Neuronal stem cell (in vitro differentiated cells): ENCODE measurements around the gene TTC36.

ENCODE experiments used
- DNase-seq: peaks from one replicate; pipeline ENCODE4 v3.0.0-alpha.2; 2013; ENCODE audit warnings: low spot score
- H2AFZ ChIP-seq: one replicate; pipeline ENCODE4 v1.6.1; 2013; ENCODE audit warnings: mild to moderate bottlenecking, low read length, inconsistent platforms
- H2AK5ac ChIP-seq: 2 replicates; pipeline ENCODE4 v1.6.1; 2013; ENCODE audit warnings: low read depth, mild to moderate bottlenecking, inconsistent platforms, low read length, moderate library complexity, mixed read lengths
- H2BK120ac ChIP-seq: 2 replicates; pipeline ENCODE4 v1.6.1; 2013; ENCODE audit warnings: low read depth, mild to moderate bottlenecking, inconsistent platforms, low read length, moderate library complexity, mixed read lengths
- H2BK12ac ChIP-seq: one replicate; pipeline ENCODE4 v1.6.1; 2013; ENCODE audit warnings: low read length, inconsistent platforms
- H2BK15ac ChIP-seq: 2 replicates; pipeline ENCODE4 v1.6.1; 2013; ENCODE audit warnings: mild to moderate bottlenecking, low read length, inconsistent platforms, mixed read lengths
- H2BK5ac ChIP-seq: one replicate; pipeline ENCODE4 v1.6.1; 2013; ENCODE audit warnings: inconsistent platforms, mild to moderate bottlenecking, low read length, moderate library complexity
- H3K14ac ChIP-seq: one replicate; pipeline ENCODE4 v1.6.1; 2013; ENCODE audit warnings: low read length, inconsistent platforms
- H3K18ac ChIP-seq: 2 replicates; pipeline ENCODE4 v1.6.1; 2013; ENCODE audit warnings: low read length, inconsistent platforms
- H3K23ac ChIP-seq: 2 replicates; pipeline ENCODE4 v1.6.1; 2013; ENCODE audit warnings: low read depth, mild to moderate bottlenecking, mixed read lengths, low read length, inconsistent platforms; ENCODE audit not compliant: poor library complexity
- H3K27ac ChIP-seq: replicated peaks from 3 replicates; pipeline ENCODE4 v1.5.1; 2013; ENCODE audit warnings: low read length, inconsistent platforms
- H3K27me3 ChIP-seq, 3 experiments: 2 replicates each; pipeline ENCODE4 v1.6.1; 2013; ENCODE audit warnings: low read length in 3 of 3, mild to moderate bottlenecking in 2 of 3, inconsistent platforms in 1 of 3, low read depth in 1 of 3, mixed read lengths in 1 of 3, moderate library complexity in 1 of 3; ENCODE audit not compliant: control insufficient read depth in 3 of 3, insufficient read depth in 3 of 3
- H3K36me3 ChIP-seq, 2 donors: replicated peaks in 1 of 2; 2 replicates each; pipeline ENCODE4 v1.6.1; 2013; ENCODE audit warnings: low read length in 2 of 2; ENCODE audit not compliant: control insufficient read depth in 2 of 2, insufficient read depth in 2 of 2
- H3K4ac ChIP-seq: 2 replicates; pipeline ENCODE4 v1.6.1; 2013; ENCODE audit warnings: inconsistent platforms, mild to moderate bottlenecking, low read length, moderate library complexity
- H3K4me1 ChIP-seq, 2 donors: 1 replicate in 1 of 2; 2 replicates in 1 of 2; pipeline ENCODE4 v1.6.1; 2013; ENCODE audit warnings: low read length in 2 of 2, low read depth in 1 of 2; ENCODE audit not compliant: control insufficient read depth in 2 of 2, insufficient read depth in 1 of 2
- H3K4me2 ChIP-seq: one replicate; pipeline ENCODE4 v1.6.1; 2013; ENCODE audit warnings: mild to moderate bottlenecking, low read length, inconsistent platforms; ENCODE audit not compliant: insufficient read depth, poor library complexity, severe bottlenecking
- H3K4me3 ChIP-seq, 2 donors: 2 replicates each; pipeline ENCODE4 v1.5.1; 2013; ENCODE audit warnings: low read length in 2 of 2, mild to moderate bottlenecking in 2 of 2, inconsistent platforms in 1 of 2, moderate library complexity in 1 of 2
- H3K79me1 ChIP-seq: one replicate; pipeline ENCODE4 v1.6.1; 2013; ENCODE audit warnings: low read depth, mild to moderate bottlenecking, inconsistent platforms, low read length, moderate library complexity
- H3K9ac ChIP-seq: one replicate; pipeline ENCODE4 v1.6.1; 2013; ENCODE audit warnings: mild to moderate bottlenecking, low read depth, low read length, inconsistent platforms; ENCODE audit not compliant: poor library complexity
- H3K9me3 ChIP-seq, 2 donors: replicated peaks in 1 of 2; 2 replicates each; pipeline versions ENCODE3 to v1.6.1; 2013; ENCODE audit warnings: low read length in 2 of 2, mild to moderate bottlenecking in 2 of 2, inconsistent platforms in 1 of 2, low read depth in 1 of 2, mixed read lengths in 1 of 2, moderate library complexity in 1 of 2; ENCODE audit not compliant: control insufficient read depth in 2 of 2, insufficient read depth in 1 of 2
- H4K8ac ChIP-seq: one replicate; pipeline ENCODE4 v1.6.1; 2013; ENCODE audit warnings: low read depth, mild to moderate bottlenecking, inconsistent platforms, low read length, moderate library complexity
- H4K91ac ChIP-seq: one replicate; pipeline ENCODE4 v1.6.1; 2013; ENCODE audit warnings: low read length, low read depth, mild to moderate bottlenecking, inconsistent platforms; ENCODE audit not compliant: poor library complexity
- WGBS, 2 donors: extraction: QIAGEN DNeasy Blood & Tissue Kit; methylation state at CpG; one replicate each; pipeline ENCODE4 v1.1.7; 2013; ENCODE audit warnings: missing lambda C conversion rate in 2 of 2, mixed read lengths in 1 of 2; ENCODE audit not compliant: insufficient read length in 2 of 2, insufficient replicate concordance in 1 of 2; ENCODE audit errors: extremely low coverage in 2 of 2; 5-methylcytosine and 5-hydroxymethylcytosine counted together

TTC36 gene

GRCh38 chr11:118544010-118544646, 16.9 kb downstream of the TTC36 start:
- H4K91ac ChIP-seq: no peak overlapping the region
- H4K8ac ChIP-seq: no peak overlapping the region
- no peak overlapping the region for H2BK5ac ChIP-seq
- no peak overlapping the region for H2AFZ ChIP-seq
- no peak overlapping the region for H3K9ac ChIP-seq
- H2AK5ac ChIP-seq: no peak overlapping the region
- H3K14ac ChIP-seq: no peak overlapping the region
- H2BK15ac ChIP-seq: no peak overlapping the region
- no peak overlapping the region for H3K18ac ChIP-seq
- H3K4me3 ChIP-seq: no peak overlapping the region
- H3K4ac ChIP-seq: no peak overlapping the region
- H3K4me2 ChIP-seq: no peak overlapping the region
- no peaks in the 10 kb centered on the region for H3K27me3 ChIP-seq
- no peaks in the 10 kb centered on the region for H3K9me3 ChIP-seq
- H2BK120ac ChIP-seq: no peak overlapping the region
- no peaks in the 10 kb centered on the region for H3K4me1 ChIP-seq
- DNase-seq: no peak
- no peak overlapping the region for H3K27ac ChIP-seq
- peaks cover 5 to 56% of the 10 kb centered on the region in 2 donors for H3K36me3 ChIP-seq
- no peaks in the 10 kb centered on the region for H3K79me1 ChIP-seq
- no peak overlapping the region for H3K23ac ChIP-seq
- H2BK12ac ChIP-seq: no peak overlapping the region
- WGBS, 2 donors: no CpG with 5 or more reads among the region's 8 CpGs

- Histone ChIP-seq H3K23ac (no peak overlapping the region), H2AK5ac (no peak overlapping the region), H3K4ac (no peak overlapping the region), H3K79me1 (no peaks in the 10 kb centered on the region), H2BK5ac (no peak overlapping the region), H4K91ac (no peak overlapping the region), H3K9me3 (no peaks in the 10 kb centered on the region), H2BK120ac (no peak overlapping the region), H3K27ac (no peak overlapping the region), H4K8ac (no peak overlapping the region), H2BK15ac (no peak overlapping the region), H3K36me3 (peaks cover 5 to 56% of the 10 kb centered on the region in 2 donors), H3K4me3 (no peak overlapping the region), H2BK12ac (no peak overlapping the region), H2AFZ (no peak overlapping the region), H3K4me2 (no peak overlapping the region), H3K18ac (no peak overlapping the region), H3K9ac (no peak overlapping the region), H3K27me3 (no peaks in the 10 kb centered on the region), H3K4me1 (no peaks in the 10 kb centered on the region), H3K14ac (no peak overlapping the region)
- WGBS, 2 donors: no CpG with 5 or more reads among the region's 3 CpGs
- DNase-seq: no peak
Observed at GRCh38 chr11:118544647-118545010, 17.4 kb downstream of the TTC36 start.

GRCh38 chr11:118545533-118545932, 18.3 kb downstream of the TTC36 start:
- no peak overlapping the region for H2AFZ ChIP-seq
- no peak for DNase-seq
- H2AK5ac ChIP-seq: no peak overlapping the region
- H3K36me3 ChIP-seq: peaks cover 5 to 58% of the 10 kb centered on the region in 2 donors
- H3K9ac ChIP-seq: no peak overlapping the region
- H4K8ac ChIP-seq: no peak overlapping the region
- no peak overlapping the region for H2BK12ac ChIP-seq
- H3K79me1 ChIP-seq: no peaks in the 10 kb centered on the region
- H2BK5ac ChIP-seq: no peak overlapping the region
- no peaks in the 10 kb centered on the region for H3K9me3 ChIP-seq
- no peaks in the 10 kb centered on the region for H3K27me3 ChIP-seq
- H3K4me2 ChIP-seq: no peak overlapping the region
- H3K14ac ChIP-seq: no peak overlapping the region
- H3K18ac ChIP-seq: no peak overlapping the region
- no peak overlapping the region for H3K23ac ChIP-seq
- no peak overlapping the region for H2BK15ac ChIP-seq
- no peak overlapping the region for H3K4me3 ChIP-seq
- no peak overlapping the region for H3K4ac ChIP-seq
- WGBS, 2 donors: no CpG with 5 or more reads among the region's 5 CpGs
- H2BK120ac ChIP-seq: no peak overlapping the region
- no peaks in the 10 kb centered on the region for H3K4me1 ChIP-seq
- H3K27ac ChIP-seq: no peak overlapping the region
- no peak overlapping the region for H4K91ac ChIP-seq

GRCh38 chr11:118547132-118547531, 19.9 kb downstream of the TTC36 start:
- Histone ChIP-seq H3K4me1 (no peaks in the 10 kb centered on the region), H3K27ac (no peak overlapping the region), H3K27me3 (no peaks in the 10 kb centered on the region), H2BK120ac (no peak overlapping the region), H2AK5ac (no peak overlapping the region), H2AFZ (no peak overlapping the region), H2BK12ac (no peak overlapping the region), H3K9ac (no peak overlapping the region), H3K9me3 (no peaks in the 10 kb centered on the region), H2BK5ac (no peak overlapping the region), H3K14ac (no peak overlapping the region), H3K4ac (no peak overlapping the region), H3K36me3 (peaks cover 8 to 57% of the 10 kb centered on the region in 2 donors), H3K4me3 (no peak overlapping the region), H2BK15ac (no peak overlapping the region), H4K91ac (no peak overlapping the region), H4K8ac (no peak overlapping the region), H3K18ac (no peak overlapping the region), H3K79me1 (no peaks in the 10 kb centered on the region), H3K4me2 (no peak overlapping the region), H3K23ac (no peak overlapping the region)
- no peak for DNase-seq
- no CpG with 5 or more reads among the region's 2 CpGs for WGBS, 2 donors
